IPS-18a (cell line): ENCODE data around the gene MYO19.

Experiments used
- H3K27ac ChIP-seq: one replicate; pipeline ENCODE4 v1.5.1; 2013; ENCODE audit warnings: low read length
- H3K27me3 ChIP-seq: one replicate; pipeline ENCODE4 v1.6.1; 2013; ENCODE audit warnings: mild to moderate bottlenecking, low read length; ENCODE audit not compliant: control insufficient read depth, insufficient read depth
- H3K36me3 ChIP-seq: one replicate; pipeline ENCODE4 v1.6.1; 2013; ENCODE audit warnings: low read depth, low read length; ENCODE audit not compliant: control insufficient read depth
- H3K4me1 ChIP-seq: one replicate; pipeline ENCODE4 v1.6.1; 2013; ENCODE audit warnings: low read depth, low read length; ENCODE audit not compliant: control insufficient read depth
- H3K4me3 ChIP-seq: one replicate; pipeline ENCODE4 v1.5.1; 2013; ENCODE audit warnings: low read length
- H3K9ac ChIP-seq: one replicate; pipeline ENCODE4 v1.6.1; 2013; ENCODE audit warnings: mild to moderate bottlenecking, low read length, moderate library complexity
- H3K9me3 ChIP-seq: one replicate; pipeline ENCODE4 v1.6.1; 2013; ENCODE audit warnings: low read depth, low read length; ENCODE audit not compliant: control insufficient read depth

Gene MYO19

DNA sequence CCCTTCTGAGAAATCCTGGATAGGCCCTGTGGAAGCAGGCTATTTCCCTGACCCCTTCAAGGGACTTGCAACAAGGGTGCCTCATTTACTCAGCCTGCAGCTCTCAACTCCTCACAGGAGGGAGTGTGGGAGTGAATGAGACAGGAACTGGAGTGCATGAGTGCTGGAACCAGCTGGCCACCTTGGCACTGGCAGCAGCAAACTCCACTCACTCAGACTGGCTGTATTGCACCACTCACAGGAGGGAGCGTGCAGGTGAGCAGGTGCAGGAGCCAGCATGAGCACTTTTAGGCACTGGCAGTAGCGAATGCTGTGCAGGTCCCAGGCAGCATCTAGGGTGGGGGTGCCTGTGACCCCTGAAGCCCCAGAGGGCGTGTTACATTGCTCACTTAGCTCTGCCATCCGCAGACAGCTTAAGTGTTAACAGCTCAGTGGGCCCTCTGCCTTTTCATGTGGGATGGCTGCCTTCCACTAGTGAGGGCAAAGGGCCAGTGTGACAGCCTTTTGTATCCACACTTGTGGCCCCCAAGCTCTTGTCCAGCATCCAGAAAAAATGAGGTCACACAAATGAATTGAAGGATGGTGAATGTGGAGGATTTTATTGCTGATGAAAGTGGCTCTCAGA lies 59.2 kb downstream of the MYO19 start:
- Histone ChIP-seq H3K9ac (no peak overlapping the region), H3K27me3 (no peaks in the 10 kb centered on the region), H3K9me3 (no peaks in the 10 kb centered on the region)

DNA sequence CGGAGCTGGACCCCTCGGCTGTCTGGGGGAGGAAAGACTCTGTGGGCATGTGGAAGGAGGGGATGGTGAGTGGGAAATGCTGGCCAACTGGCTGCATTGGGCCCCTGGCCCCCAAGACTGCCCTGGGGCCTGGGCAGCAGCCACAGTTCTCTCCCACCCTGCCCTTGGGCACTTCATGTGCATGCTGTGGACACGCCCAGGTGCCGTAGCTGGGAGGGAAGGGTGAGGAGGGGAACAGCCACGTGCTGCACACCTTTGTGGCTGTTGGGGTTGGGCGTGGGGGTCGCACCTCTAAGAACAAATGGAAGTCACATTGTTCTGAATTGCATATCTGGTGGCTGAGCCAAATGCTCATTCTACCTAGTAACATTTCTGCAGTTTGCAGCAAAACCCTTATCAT lies 60.1 kb downstream of the MYO19 start:
- H3K4me1 ChIP-seq, result no peaks in the 10 kb centered on the region
- no peak overlapping the region for H3K4me3 ChIP-seq
- no peaks in the 10 kb centered on the region for H3K27me3 ChIP-seq
- no peak overlapping the region for H3K9ac ChIP-seq
- H3K27ac ChIP-seq, result no peak overlapping the region
- H3K36me3 ChIP-seq, result no peaks in the 10 kb centered on the region
- no peaks in the 10 kb centered on the region for H3K9me3 ChIP-seq

More for the DNA sequence above, 59.2 kb downstream of the MYO19 start:
- H3K4me1 ChIP-seq, result no peaks in the 10 kb centered on the region
- H3K27ac ChIP-seq, result no peak overlapping the region
- no peaks in the 10 kb centered on the region for H3K36me3 ChIP-seq
- no peak overlapping the region for H3K4me3 ChIP-seq

DNA sequence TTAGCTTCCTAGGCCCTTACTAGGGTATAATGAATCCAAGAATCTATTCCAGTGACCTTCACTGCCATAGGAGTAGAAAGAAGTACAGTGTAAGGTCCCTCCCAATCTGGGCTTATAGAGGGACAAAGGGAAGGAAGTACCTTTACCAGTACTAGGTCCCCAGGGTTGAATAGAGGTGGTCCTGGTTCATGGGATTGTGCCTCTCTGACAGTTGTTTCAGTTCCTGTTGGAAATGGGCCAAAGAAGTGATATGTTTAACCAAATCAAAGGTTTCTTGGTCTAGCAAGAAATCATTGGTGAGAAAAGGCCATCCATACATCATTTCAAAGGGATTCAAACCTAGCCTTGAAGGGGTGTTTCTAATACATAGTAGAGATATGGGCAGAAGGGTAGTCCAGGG lies 64.2 kb downstream of the MYO19 start:
- Histone ChIP-seq H3K27ac (no peak overlapping the region), H3K9me3 (no peaks in the 10 kb centered on the region), H3K4me3 (no peak overlapping the region), H3K36me3 (no peaks in the 10 kb centered on the region), H3K9ac (no peak overlapping the region), H3K4me1 (no peaks in the 10 kb centered on the region), H3K27me3 (no peaks in the 10 kb centered on the region)

GRCh38 chr17:36469733-36470132 lies 64.9 kb downstream of the MYO19 start:
- H3K9me3 ChIP-seq, result no peaks in the 10 kb centered on the region
- H3K36me3 ChIP-seq, result no peaks in the 10 kb centered on the region
- H3K4me1 ChIP-seq, result no peaks in the 10 kb centered on the region
- H3K27ac ChIP-seq, result no peak overlapping the region
- no peak overlapping the region for H3K4me3 ChIP-seq
- H3K27me3 ChIP-seq, result no peaks in the 10 kb centered on the region
- no peak overlapping the region for H3K9ac ChIP-seq

DNA sequence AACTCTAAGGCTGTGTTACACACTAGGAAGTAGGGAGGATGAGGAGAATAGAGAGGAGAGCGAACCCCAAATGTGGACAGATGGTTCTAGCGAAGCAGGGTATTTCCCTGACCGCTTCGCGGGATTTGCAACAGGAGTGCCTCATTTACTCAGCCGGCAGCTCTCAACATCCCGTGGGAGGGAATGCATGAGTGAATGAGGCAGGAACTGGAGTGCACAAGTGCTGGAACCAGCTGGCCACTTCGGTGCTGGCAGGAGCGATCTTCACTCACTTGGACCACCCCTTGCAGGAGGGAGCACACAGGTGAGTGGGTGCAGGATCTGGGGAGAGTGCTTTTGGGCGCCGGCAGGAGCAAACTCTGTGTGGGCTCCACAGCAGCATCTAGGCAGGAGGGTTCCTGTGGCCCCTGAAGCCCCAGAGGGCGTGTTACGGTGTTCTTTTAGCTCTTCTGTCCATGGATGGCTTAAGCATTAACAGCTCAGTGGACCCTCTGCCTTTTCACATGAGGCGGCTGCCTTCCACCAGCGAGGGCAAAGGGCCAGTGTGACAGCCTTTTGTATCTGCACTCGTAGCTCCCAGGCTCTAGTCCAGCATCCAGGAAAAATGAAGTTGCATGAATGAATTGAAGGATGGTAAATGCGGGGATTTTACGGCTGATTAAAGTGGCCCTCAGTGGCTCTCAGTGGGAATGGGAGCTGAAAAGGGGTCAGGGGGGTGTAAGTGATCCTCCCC lies 65.6 kb downstream of the MYO19 start:
- Histone ChIP-seq H3K9me3 (no peaks in the 10 kb centered on the region), H3K4me1 (no peaks in the 10 kb centered on the region), H3K27me3 (no peaks in the 10 kb centered on the region), H3K9ac (no peak overlapping the region), H3K36me3 (no peaks in the 10 kb centered on the region), H3K4me3 (no peak overlapping the region), H3K27ac (no peak overlapping the region)

DNA sequence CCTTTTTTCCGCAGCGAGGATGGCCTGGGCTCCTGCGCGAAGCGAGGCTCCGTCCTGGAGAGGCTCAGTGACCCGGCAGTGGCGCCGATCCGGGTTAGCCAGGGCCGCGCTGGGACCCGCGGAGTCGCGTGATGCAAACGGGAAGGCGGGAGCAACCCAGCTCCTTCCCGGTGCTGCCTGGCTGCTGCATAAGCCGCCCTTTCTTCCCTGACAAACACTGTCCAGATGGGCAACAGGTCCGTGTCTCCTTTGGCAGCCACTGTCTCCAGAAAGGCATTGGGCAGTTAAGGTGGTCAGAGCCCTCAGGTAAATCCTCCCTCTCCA lies 69.9 kb downstream of the MYO19 start:
- Histone ChIP-seq H3K4me3 (no peak overlapping the region), H3K4me1 (no peaks in the 10 kb centered on the region), H3K27ac (no peak overlapping the region), H3K36me3 (no peaks in the 10 kb centered on the region), H3K9ac (no peak overlapping the region), H3K9me3 (no peaks in the 10 kb centered on the region), H3K27me3 (peaks cover 5% of the 10 kb centered on the region)

GRCh38 chr17:36463916-36464764 lies 70.5 kb downstream of the MYO19 start:
- H3K27ac ChIP-seq, result no peak overlapping the region
- H3K9ac ChIP-seq, result no peak overlapping the region
- no peaks in the 10 kb centered on the region for H3K36me3 ChIP-seq
- no peaks in the 10 kb centered on the region for H3K9me3 ChIP-seq
- no peaks in the 10 kb centered on the region for H3K4me1 ChIP-seq
- peaks cover 5% of the 10 kb centered on the region for H3K27me3 ChIP-seq
- no peak overlapping the region for H3K4me3 ChIP-seq

GRCh38 chr17:36461330-36462110 lies 73.1 kb downstream of the MYO19 start:
- H3K4me3 ChIP-seq, result no peak overlapping the region
- peaks cover 5% of the 10 kb centered on the region for H3K27me3 ChIP-seq
- H3K4me1 ChIP-seq, result no peaks in the 10 kb centered on the region
- no peaks in the 10 kb centered on the region for H3K9me3 ChIP-seq
- H3K27ac ChIP-seq, result no peak overlapping the region
- H3K9ac ChIP-seq, result no peak overlapping the region
- no peaks in the 10 kb centered on the region for H3K36me3 ChIP-seq

DNA sequence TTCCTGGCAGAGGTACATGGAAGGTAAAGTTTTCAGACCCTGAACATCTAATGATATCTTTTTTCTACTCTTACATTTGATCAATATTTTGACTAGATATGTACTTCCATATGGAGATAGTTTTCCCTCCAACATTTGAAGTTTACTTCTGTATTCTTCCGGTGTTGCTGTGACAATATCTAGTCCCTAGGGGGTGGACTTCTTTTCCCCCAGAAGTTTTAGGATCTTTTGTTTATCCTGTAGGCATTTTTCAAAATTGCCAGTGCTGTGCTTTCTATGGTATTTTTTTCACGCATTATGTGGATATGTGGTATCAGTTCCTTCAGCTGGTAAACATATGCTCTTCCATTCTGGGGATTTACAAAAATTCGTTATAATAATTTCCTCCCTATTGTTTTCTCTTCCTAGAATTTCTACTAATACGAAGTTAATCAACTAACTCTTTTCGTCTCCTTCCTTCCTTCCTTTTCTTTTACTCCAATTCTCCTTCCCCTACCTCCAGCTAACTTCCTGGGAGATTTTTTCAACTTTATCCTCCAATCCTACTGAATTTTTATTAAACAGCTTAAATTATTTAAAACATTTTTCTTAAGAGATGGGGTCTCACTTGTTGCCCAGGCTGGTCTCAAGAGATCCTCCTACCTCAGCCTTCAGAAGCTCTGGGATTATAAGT lies 74.3 kb downstream of the MYO19 start:
- Histone ChIP-seq H3K9ac (no peak overlapping the region), H3K4me1 (no peaks in the 10 kb centered on the region), H3K36me3 (no peaks in the 10 kb centered on the region), H3K27ac (no peak overlapping the region), H3K9me3 (no peaks in the 10 kb centered on the region), H3K4me3 (no peak overlapping the region), H3K27me3 (peaks cover 5% of the 10 kb centered on the region)

DNA sequence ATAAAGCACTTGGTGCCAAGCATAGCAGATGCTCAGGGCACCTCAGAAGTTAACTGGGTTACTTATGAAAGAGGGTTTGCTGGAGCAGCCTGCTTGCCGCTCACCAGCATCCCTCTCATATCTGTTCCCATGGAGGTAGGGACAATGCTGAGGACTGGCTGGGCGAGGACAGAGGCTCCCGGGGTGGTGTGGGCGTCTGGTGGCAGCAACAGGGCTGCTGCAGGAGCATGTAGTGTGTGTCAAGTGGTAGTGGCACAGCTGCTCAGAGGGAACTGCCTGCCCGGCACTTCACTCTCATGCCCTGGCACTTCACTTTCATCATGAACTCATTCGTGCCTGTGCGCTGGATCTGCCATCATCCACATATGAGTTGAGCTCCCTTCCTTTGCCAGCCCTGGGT lies 75.1 kb downstream of the MYO19 start:
- no peak overlapping the region for H3K27ac ChIP-seq
- no peaks in the 10 kb centered on the region for H3K4me1 ChIP-seq
- H3K36me3 ChIP-seq, result no peaks in the 10 kb centered on the region
- H3K9me3 ChIP-seq, result no peaks in the 10 kb centered on the region
- H3K4me3 ChIP-seq, result no peak overlapping the region
- H3K27me3 ChIP-seq, result peaks cover 5% of the 10 kb centered on the region
- H3K9ac ChIP-seq, result no peak overlapping the region

DNA sequence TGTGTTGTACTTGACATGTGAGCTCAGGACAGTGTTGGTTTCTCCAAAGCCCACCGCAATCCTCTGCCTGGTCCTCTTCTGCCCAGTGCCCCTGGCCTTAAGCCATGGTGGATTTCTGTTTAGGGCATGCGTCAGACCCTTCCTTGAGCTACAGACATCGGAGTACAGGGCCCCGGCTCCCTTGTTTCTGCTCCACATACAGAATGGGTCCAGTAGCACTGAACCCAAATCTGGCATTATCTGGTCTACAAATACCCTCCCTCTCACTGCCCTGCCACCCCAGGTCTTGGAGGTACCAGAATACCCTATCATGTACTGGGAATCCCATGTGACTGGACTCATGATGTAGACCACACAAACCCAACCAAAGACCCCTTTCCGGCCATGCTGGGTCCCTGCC lies 75.6 kb downstream of the MYO19 start:
- Histone ChIP-seq H3K27ac (no peak overlapping the region), H3K9me3 (no peaks in the 10 kb centered on the region), H3K36me3 (no peaks in the 10 kb centered on the region), H3K4me3 (no peak overlapping the region), H3K27me3 (peaks cover 5% of the 10 kb centered on the region), H3K4me1 (no peaks in the 10 kb centered on the region), H3K9ac (no peak overlapping the region)
